BLaER1 (cell line): ENCODE data around the gene PNLIP.

Experiments used
- H3K27ac ChIP-seq: shearing (Covaris generic); formaldehyde crosslinking; 2 replicates; pipeline ENCODE4 v1.8.1; 2022
- H3K27me3 ChIP-seq: shearing (Covaris generic); formaldehyde crosslinking; 2 replicates; pipeline ENCODE4 v1.8.1; 2022
- H3K36me3 ChIP-seq: shearing (Covaris generic); formaldehyde crosslinking; 2 replicates; pipeline ENCODE4 v1.8.1; 2022
- H3K4me1 ChIP-seq: shearing (Covaris generic); formaldehyde crosslinking; 2 replicates; pipeline ENCODE4 v1.8.1; 2022
- H3K4me2 ChIP-seq: shearing (Covaris generic); formaldehyde crosslinking; 2 replicates; pipeline ENCODE4 v1.8.1; 2022
- H3K4me3 ChIP-seq: shearing (Covaris generic); formaldehyde crosslinking; 2 replicates; pipeline ENCODE4 v1.8.1; 2022
- H3K9ac ChIP-seq: shearing (Covaris generic); formaldehyde crosslinking; 2 replicates; pipeline ENCODE4 v1.8.1; 2022
- H3K9me3 ChIP-seq: shearing (Covaris generic); formaldehyde crosslinking; 2 replicates; pipeline ENCODE4 v1.8.1; 2022
- H4K20me1 ChIP-seq: shearing (Covaris generic); formaldehyde crosslinking; 2 replicates; pipeline ENCODE4 v1.8.1; 2022
- Cebpa-rat ChIP-seq: shearing (Covaris generic); IDR thresholded peaks from 2 replicates; pipeline ENCODE4 v1.8.1; 2022

PNLIP gene

GRCh38 chr10:116538992-116539391 is 6.7 kb upstream of the PNLIP start:
- no peak overlapping the region for H3K27ac ChIP-seq
- no peak overlapping the region for H3K9ac ChIP-seq

GRCh38 chr10:116540814-116541213 is 4.9 kb upstream of the PNLIP start:
- H3K27ac ChIP-seq = no peak overlapping the region
- H3K4me1 ChIP-seq = no peaks in the 10 kb centered on the region
- H3K27me3 ChIP-seq = no peaks in the 10 kb centered on the region
- H3K4me3 ChIP-seq = no peak overlapping the region
- H3K9ac ChIP-seq = no peak overlapping the region
- H3K9me3 ChIP-seq = no peaks in the 10 kb centered on the region
- no peak overlapping the region for H3K4me2 ChIP-seq
- H4K20me1 ChIP-seq = no peaks in the 10 kb centered on the region
- no peaks in the 10 kb centered on the region for H3K36me3 ChIP-seq
- TF ChIP-seq Cebpa-rat = no peak

More at GRCh38 chr10:116538992-116539391, 6.7 kb upstream of the PNLIP start:
- no peaks in the 10 kb centered on the region for H3K9me3 ChIP-seq
- H3K36me3 ChIP-seq = no peaks in the 10 kb centered on the region
- H3K27me3 ChIP-seq = no peaks in the 10 kb centered on the region
- no peaks in the 10 kb centered on the region for H4K20me1 ChIP-seq
- no peak overlapping the region for H3K4me3 ChIP-seq
- TF ChIP-seq Cebpa-rat = no peak
- H3K4me1 ChIP-seq = no peaks in the 10 kb centered on the region
- H3K4me2 ChIP-seq = no peak overlapping the region

GRCh38 chr10:116542007-116542677 is 3.6 kb upstream of the PNLIP start:
- no peaks in the 10 kb centered on the region for H3K4me1 ChIP-seq
- H3K4me2 ChIP-seq = no peak overlapping the region
- no peaks in the 10 kb centered on the region for H3K9me3 ChIP-seq
- no peak for TF ChIP-seq Cebpa-rat
- H3K4me3 ChIP-seq = no peak overlapping the region
- no peaks in the 10 kb centered on the region for H3K36me3 ChIP-seq
- no peak overlapping the region for H3K27ac ChIP-seq
- no peaks in the 10 kb centered on the region for H3K27me3 ChIP-seq
- H4K20me1 ChIP-seq = no peaks in the 10 kb centered on the region
- H3K9ac ChIP-seq = no peak overlapping the region

- Histone ChIP-seq H3K4me1 (no peaks in the 10 kb centered on the region), H3K27ac (no peak overlapping the region), H4K20me1 (no peaks in the 10 kb centered on the region), H3K27me3 (no peaks in the 10 kb centered on the region), H3K4me2 (no peak overlapping the region), H3K36me3 (no peaks in the 10 kb centered on the region), H3K4me3 (no peak overlapping the region), H3K9me3 (no peaks in the 10 kb centered on the region), H3K9ac (no peak overlapping the region)
- TF ChIP-seq Cebpa-rat = no peak
These were observed 609 bp upstream of the PNLIP start for GRCh38 chr10:116545122-116545521.

GRCh38 chr10:116548301-116548700 is 2.6 kb downstream of the PNLIP start:
- no peak for TF ChIP-seq Cebpa-rat
- Histone ChIP-seq H3K27me3 (no peaks in the 10 kb centered on the region), H3K4me1 (no peaks in the 10 kb centered on the region), H3K9ac (no peak overlapping the region), H3K36me3 (no peaks in the 10 kb centered on the region), H3K4me2 (no peak overlapping the region), H3K9me3 (no peaks in the 10 kb centered on the region), H4K20me1 (no peaks in the 10 kb centered on the region), H3K4me3 (no peak overlapping the region), H3K27ac (no peak overlapping the region)

GRCh38 chr10:116553378-116553980 is 7.7 kb downstream of the PNLIP start:
- Histone ChIP-seq H3K27me3 (no peaks in the 10 kb centered on the region), H3K36me3 (no peaks in the 10 kb centered on the region), H3K9ac (no peak overlapping the region), H3K9me3 (no peaks in the 10 kb centered on the region), H3K4me2 (no peak overlapping the region), H4K20me1 (no peaks in the 10 kb centered on the region), H3K4me1 (0 out of 2 replicates have a peak, but pooled peaks cover 6% of the 10 kb centered on the region), H3K27ac (no peak overlapping the region), H3K4me3 (no peak overlapping the region)
- no peak for TF ChIP-seq Cebpa-rat

- no peak overlapping the region for H3K27ac ChIP-seq
- no peaks in the 10 kb centered on the region for H4K20me1 ChIP-seq
- H3K36me3 ChIP-seq = no peaks in the 10 kb centered on the region
- 0 out of 2 replicates have a peak, but pooled peaks cover 6% of the 10 kb centered on the region for H3K4me1 ChIP-seq
- no peak for TF ChIP-seq Cebpa-rat
- H3K4me3 ChIP-seq = no peak overlapping the region
- no peaks in the 10 kb centered on the region for H3K27me3 ChIP-seq
- H3K9me3 ChIP-seq = no peaks in the 10 kb centered on the region
- H3K4me2 ChIP-seq = no peak overlapping the region
- no peak overlapping the region for H3K9ac ChIP-seq
These were observed 8.9 kb downstream of the PNLIP start for GRCh38 chr10:116554628-116555027.

GRCh38 chr10:116555880-116556279 is 10.1 kb downstream of the PNLIP start:
- Histone ChIP-seq H3K27me3 (no peaks in the 10 kb centered on the region), H3K4me2 (no peak overlapping the region), H4K20me1 (no peaks in the 10 kb centered on the region), H3K4me3 (no peak overlapping the region), H3K9ac (no peak overlapping the region), H3K27ac (no peak overlapping the region), H3K4me1 (0 out of 2 replicates have a peak, but pooled peaks cover 6% of the 10 kb centered on the region), H3K36me3 (no peaks in the 10 kb centered on the region), H3K9me3 (no peaks in the 10 kb centered on the region)
- no peak for TF ChIP-seq Cebpa-rat

- H4K20me1 ChIP-seq = no peaks in the 10 kb centered on the region
- no peak for TF ChIP-seq Cebpa-rat
- 0 out of 2 replicates have a peak, but pooled peaks cover 6% of the 10 kb centered on the region for H3K4me1 ChIP-seq
- H3K9me3 ChIP-seq = no peaks in the 10 kb centered on the region
- no peaks in the 10 kb centered on the region for H3K36me3 ChIP-seq
- H3K27me3 ChIP-seq = no peaks in the 10 kb centered on the region
- no peak overlapping the region for H3K4me2 ChIP-seq
- H3K4me3 ChIP-seq = no peak overlapping the region
- H3K27ac ChIP-seq = no peak overlapping the region
- H3K9ac ChIP-seq = no peak overlapping the region
These were observed 11.7 kb downstream of the PNLIP start for GRCh38 chr10:116557305-116557880.

GRCh38 chr10:116565534-116565933 is 19.8 kb downstream of the PNLIP start:
- H3K27me3 ChIP-seq = no peaks in the 10 kb centered on the region
- no peak overlapping the region for H3K27ac ChIP-seq
- no peaks in the 10 kb centered on the region for H3K9me3 ChIP-seq
- no peak for TF ChIP-seq Cebpa-rat
- no peaks in the 10 kb centered on the region for H3K36me3 ChIP-seq
- H3K4me3 ChIP-seq = no peak overlapping the region
- H4K20me1 ChIP-seq = no peaks in the 10 kb centered on the region
- H3K4me2 ChIP-seq = no peak overlapping the region
- H3K9ac ChIP-seq = no peak overlapping the region
- no peaks in the 10 kb centered on the region for H3K4me1 ChIP-seq
